GM12801 (cell line): ENCODE measurements around the gene ZC3H15.

ENCODE experiments used
- CTCF ChIP-seq: IDR thresholded peaks from one replicate; pipeline ENCODE4 v1.5.1; 2011; ENCODE audit warnings: control low read depth; ENCODE audit not compliant: insufficient read length; ENCODE audit errors: extremely low read depth

The ZC3H15 gene

GRCh38 chr2:186551323-186552050 is 65.4 kb downstream of the ZC3H15 start:
- no peak for TF ChIP-seq CTCF

- no peak for TF ChIP-seq CTCF
Observed at GRCh38 chr2:186554429-186554828, 68.4 kb downstream of the ZC3H15 start.

- no peak for TF ChIP-seq CTCF
Observed at GRCh38 chr2:186554850-186555671, 69.0 kb downstream of the ZC3H15 start.

- TF ChIP-seq CTCF, result no peak
Observed at GRCh38 chr2:186558512-186559276, 72.6 kb downstream of the ZC3H15 start.
